H9 (cell line): ENCODE measurements around the gene CDSN. TPM values are rescaled to one million over a fixed set of nuclear protein-coding genes. Genes with fewer than 3 reads are reported as not detected.

Source experiments
- DNase-seq: peaks from one replicate; pipeline ENCODE4 v3.0.0-alpha.2; 2017
- H2AFZ ChIP-seq: one replicate; pipeline ENCODE4 v1.6.1; 2013; ENCODE audit warnings: mild to moderate bottlenecking, low read length, control low read depth, moderate library complexity
- H2AK5ac ChIP-seq: 2 replicates; pipeline ENCODE4 v1.6.1; 2013; ENCODE audit warnings: low read length, control low read depth, mixed read lengths; ENCODE audit not compliant: insufficient read length
- H2BK120ac ChIP-seq: one replicate; pipeline ENCODE4 v1.6.1; 2013; ENCODE audit warnings: low read depth, mild to moderate bottlenecking, low read length, control low read depth, inconsistent platforms; ENCODE audit not compliant: poor library complexity, severe bottlenecking
- H2BK12ac ChIP-seq: 2 replicates; pipeline ENCODE4 v1.6.1; 2013; ENCODE audit warnings: low read length, control low read depth, mixed read lengths, low read depth; ENCODE audit not compliant: insufficient read length
- H2BK15ac ChIP-seq: 2 replicates; pipeline ENCODE4 v1.6.1; 2013; ENCODE audit warnings: low read depth, low read length, control low read depth
- H2BK20ac ChIP-seq: one replicate; pipeline ENCODE4 v1.6.1; 2013; ENCODE audit warnings: low read depth, mild to moderate bottlenecking, low read length, control low read depth, inconsistent platforms; ENCODE audit not compliant: poor library complexity, severe bottlenecking
- H2BK5ac ChIP-seq: 2 replicates; pipeline ENCODE4 v1.6.1; 2013; ENCODE audit warnings: low read length, control low read depth, mixed read lengths; ENCODE audit not compliant: insufficient read length
- H3K14ac ChIP-seq: 2 replicates; pipeline ENCODE4 v1.6.1; 2013; ENCODE audit warnings: low read length, control low read depth; ENCODE audit not compliant: insufficient read depth
- H3K18ac ChIP-seq: 2 replicates; pipeline ENCODE4 v1.6.1; 2013; ENCODE audit warnings: low read depth, mild to moderate bottlenecking, mixed read lengths, low read length, control low read depth; ENCODE audit not compliant: insufficient read length
- H3K23ac ChIP-seq: 2 replicates; pipeline ENCODE4 v1.6.1; 2013; ENCODE audit warnings: low read length, control low read depth, mixed read lengths, low read depth; ENCODE audit not compliant: insufficient read length
- H3K23me2 ChIP-seq: 2 replicates; pipeline ENCODE4 v1.6.1; 2013; ENCODE audit warnings: low read depth, mild to moderate bottlenecking, mixed read lengths, low read length, control low read depth; ENCODE audit not compliant: insufficient read length, poor library complexity, severe bottlenecking
- H3K27ac ChIP-seq: 2 replicates; pipeline ENCODE4 v1.5.1; 2013; ENCODE audit warnings: low read length, control low read depth, mixed read lengths, low read depth; ENCODE audit not compliant: insufficient read length
- H3K27me3 ChIP-seq: 2 replicates; pipeline ENCODE4 v1.6.1; 2013; ENCODE audit warnings: low read length, control low read depth, inconsistent platforms; ENCODE audit not compliant: insufficient read depth
- H3K4ac ChIP-seq: 2 replicates; pipeline ENCODE4 v1.6.1; 2013; ENCODE audit warnings: low read depth, mild to moderate bottlenecking, control low read depth, inconsistent platforms, low read length, moderate library complexity
- H3K4me1 ChIP-seq: 2 replicates; pipeline ENCODE4 v1.6.1; 2013; ENCODE audit warnings: low read length, control low read depth, inconsistent platforms; ENCODE audit not compliant: insufficient read depth
- H3K4me2 ChIP-seq: 2 replicates; pipeline ENCODE4 v1.6.1; 2013; ENCODE audit warnings: low read length, control low read depth, mixed read lengths; ENCODE audit not compliant: insufficient read length, insufficient read depth
- H3K56ac ChIP-seq: 2 replicates; pipeline ENCODE4 v1.6.1; 2013; ENCODE audit warnings: low read depth, mild to moderate bottlenecking, mixed read lengths, low read length, control low read depth; ENCODE audit not compliant: insufficient read length
- H3K79me1 ChIP-seq: 2 replicates; pipeline ENCODE4 v1.6.1; 2013; ENCODE audit warnings: low read depth, mild to moderate bottlenecking, moderate library complexity, low read length, control low read depth, inconsistent platforms; ENCODE audit not compliant: insufficient read depth, poor library complexity, severe bottlenecking
- H3K79me2 ChIP-seq: 2 replicates; pipeline ENCODE4 v1.6.1; 2013; ENCODE audit warnings: low read length, control low read depth, inconsistent platforms; ENCODE audit not compliant: insufficient read depth
- H3K9ac ChIP-seq: 2 replicates; pipeline ENCODE4 v1.6.1; 2013; ENCODE audit warnings: low read length, control low read depth, mixed read lengths; ENCODE audit not compliant: insufficient read length; ENCODE audit errors: extremely low read depth
- H3K9me3 ChIP-seq: one replicate; pipeline ENCODE4 v1.6.1; 2013; ENCODE audit warnings: low read depth, low read length, inconsistent platforms; ENCODE audit not compliant: control insufficient read depth
- H3T11ph ChIP-seq: one replicate; pipeline ENCODE4 v1.6.1; 2013; ENCODE audit warnings: mild to moderate bottlenecking, low read length, control low read depth, inconsistent platforms
- H4K20me1 ChIP-seq: one replicate; pipeline ENCODE4 v1.6.1; 2013; ENCODE audit not compliant: control insufficient read depth, insufficient read length, insufficient read depth
- H4K5ac ChIP-seq: 2 replicates; pipeline ENCODE4 v1.6.1; 2013; ENCODE audit warnings: low read depth, mild to moderate bottlenecking, mixed read lengths, low read length, control low read depth; ENCODE audit not compliant: insufficient read length
- H4K8ac ChIP-seq: replicated peaks from 2 replicates; pipeline ENCODE4 v1.6.1; 2013; ENCODE audit warnings: low read length, control low read depth, mixed read lengths, low read depth; ENCODE audit not compliant: insufficient read length
- H4K91ac ChIP-seq: 2 replicates; pipeline ENCODE4 v1.6.1; 2013; ENCODE audit warnings: low read depth, mild to moderate bottlenecking, moderate library complexity, mixed read lengths, low read length, control low read depth; ENCODE audit not compliant: insufficient read length
- H3K27ac Mint-ChIP-seq, 3 experiments: 2 replicates in 2 of 3; 3 replicates in 1 of 3; pipeline ENCODE4 v1.8.0; 2020 to 2021; ENCODE audit warnings: mixed read lengths in 3 of 3, mild to moderate bottlenecking in 1 of 3, moderate library complexity in 1 of 3
- H3K27me3 Mint-ChIP-seq: 2 replicates; pipeline ENCODE4 v1.8.0; 2021; ENCODE audit warnings: low read depth, mild to moderate bottlenecking, moderate library complexity, mixed read lengths
- H3K36me3 Mint-ChIP-seq, 3 experiments: 2 replicates in 2 of 3; 3 replicates in 1 of 3; pipeline ENCODE4 v1.8.0; 2020 to 2021; ENCODE audit warnings: low read depth in 3 of 3, mixed read lengths in 3 of 3; ENCODE audit not compliant: insufficient read depth in 1 of 3
- H3K4me1 Mint-ChIP-seq, 2 experiments: 2 replicates each; pipeline ENCODE4 v1.8.0; 2020; ENCODE audit warnings: mixed read lengths in 2 of 2
- H3K4me3 Mint-ChIP-seq, 2 experiments: 2 replicates in 1 of 2; 3 replicates in 1 of 2; pipeline ENCODE4 v1.8.0; 2020 to 2021; ENCODE audit warnings: mild to moderate bottlenecking in 2 of 2, mixed read lengths in 2 of 2, moderate library complexity in 1 of 2
- H3K9me3 Mint-ChIP-seq, 2 experiments: 2 replicates in 1 of 2; 3 replicates in 1 of 2; pipeline ENCODE4 v1.8.0; 2020; ENCODE audit warnings: mild to moderate bottlenecking in 2 of 2, mixed read lengths in 2 of 2, moderate library complexity in 1 of 2
- WGBS: extraction: QIAGEN DNeasy Blood & Tissue Kit; methylation state at CpG from one replicate; pipeline ENCODE4 v1.1.7; 2013; ENCODE audit warnings: missing lambda C conversion rate, low lambda C conversion rate, mixed read lengths; ENCODE audit not compliant: insufficient read length; ENCODE audit errors: extremely low coverage; 5-methylcytosine and 5-hydroxymethylcytosine counted together
- total RNA-seq: library from RNA; stranded (reverse); gene quantifications from 2 replicates; pipeline ENCODE4 v1.2.1, GENCODE V29; 2021
- TF ChIP-seq, protein P1 (sequence below): fragments of 200-600 bp; sonication (generic); conservative IDR thresholded peaks from 3 replicates; pipeline ENCODE4 v1.8.0; 2021; ENCODE audit warnings: antibody characterized with exemption, mild to moderate bottlenecking

The CDSN gene
- total RNA-seq, 1 experiment from 2014 or later = not detected

GRCh38 chr6:31114541-31114878 lies 5.7 kb downstream of the CDSN start, which contains the start of gene PSORS1C1:
Gene PSORS1C1 (plus strand): TSS chr6:31114800. CDS start chr6:31129633, 14,833 bp downstream.
- Histone ChIP-seq H3K14ac (peak within 1 kb of the TSS; percentile 36; the same call in 1 of the 2 replicates), H2BK120ac (no peak within 1 kb of the TSS), H3K79me2 (no peaks in the 10 kb centered on the region), H3K27me3 (no peaks in the 10 kb centered on the region; the same call in 1 of the 2 replicates), H2BK12ac (no peak within 1 kb of the TSS), H2AFZ (no peak within 1 kb of the TSS), H3K56ac (no peak within 1 kb of the TSS), H3T11ph (no peak within 1 kb of the TSS), H3K23ac (no peak within 1 kb of the TSS), H3K18ac (no peak within 1 kb of the TSS), H3K4ac (no peak within 1 kb of the TSS), H4K20me1 (no peaks in the 10 kb centered on the region), H3K79me1 (no peaks in the 10 kb centered on the region), H3K27ac (no peak within 1 kb of the TSS), H4K91ac (no peak within 1 kb of the TSS), H3K23me2 (no peaks in the 10 kb centered on the region), H2AK5ac (no peak within 1 kb of the TSS), H4K5ac (no peak within 1 kb of the TSS), H2BK5ac (no peak within 1 kb of the TSS), H3K4me2 (no peak within 1 kb of the TSS), H2BK20ac (no peak within 1 kb of the TSS), H3K4me1 (peaks cover 14% of the 10 kb centered on the region; the same call in 1 of the 2 replicates), H4K8ac (no peak within 1 kb of the TSS), H2BK15ac (no peak within 1 kb of the TSS), H3K9me3 (no peaks in the 10 kb centered on the region), H3K9ac (no peak within 1 kb of the TSS)
- H3K27me3 Mint-ChIP-seq = peaks cover 60% of the 10 kb centered on the region
- DNase-seq = peak; percentile 61
- H3K4me3 Mint-ChIP-seq = no peak within 1 kb of the TSS
- H3K9me3 Mint-ChIP-seq = no peaks in the 10 kb centered on the region; a peak in 1 of 5 replicates
- H3K4me1 Mint-ChIP-seq = peaks cover 47 to 56% of the 10 kb centered on the region in 2 experiments
- no CpG with 5 or more reads among the region's 3 CpGs for WGBS
- peak within 1 kb of the TSS in 1 of 3 experiments; percentile 86; a peak in 5 of 7 replicates for H3K27ac Mint-ChIP-seq
- H3K36me3 Mint-ChIP-seq = no peaks in the 10 kb centered on the region
- TF ChIP-seq, protein P1, sequence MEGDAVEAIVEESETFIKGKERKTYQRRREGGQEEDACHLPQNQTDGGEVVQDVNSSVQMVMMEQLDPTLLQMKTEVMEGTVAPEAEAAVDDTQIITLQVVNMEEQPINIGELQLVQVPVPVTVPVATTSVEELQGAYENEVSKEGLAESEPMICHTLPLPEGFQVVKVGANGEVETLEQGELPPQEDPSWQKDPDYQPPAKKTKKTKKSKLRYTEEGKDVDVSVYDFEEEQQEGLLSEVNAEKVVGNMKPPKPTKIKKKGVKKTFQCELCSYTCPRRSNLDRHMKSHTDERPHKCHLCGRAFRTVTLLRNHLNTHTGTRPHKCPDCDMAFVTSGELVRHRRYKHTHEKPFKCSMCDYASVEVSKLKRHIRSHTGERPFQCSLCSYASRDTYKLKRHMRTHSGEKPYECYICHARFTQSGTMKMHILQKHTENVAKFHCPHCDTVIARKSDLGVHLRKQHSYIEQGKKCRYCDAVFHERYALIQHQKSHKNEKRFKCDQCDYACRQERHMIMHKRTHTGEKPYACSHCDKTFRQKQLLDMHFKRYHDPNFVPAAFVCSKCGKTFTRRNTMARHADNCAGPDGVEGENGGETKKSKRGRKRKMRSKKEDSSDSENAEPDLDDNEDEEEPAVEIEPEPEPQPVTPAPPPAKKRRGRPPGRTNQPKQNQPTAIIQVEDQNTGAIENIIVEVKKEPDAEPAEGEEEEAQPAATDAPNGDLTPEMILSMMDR = no peak
